Superior temporal gyrus (tissue), 1 donor: ENCODE results near the gene MAML3.

ENCODE experiments used
- DNase-seq: peaks from one replicate; pipeline ENCODE4 v3.0.0-alpha.2; 2016; ENCODE audit errors: extremely low spot score

The MAML3 gene

DNA sequence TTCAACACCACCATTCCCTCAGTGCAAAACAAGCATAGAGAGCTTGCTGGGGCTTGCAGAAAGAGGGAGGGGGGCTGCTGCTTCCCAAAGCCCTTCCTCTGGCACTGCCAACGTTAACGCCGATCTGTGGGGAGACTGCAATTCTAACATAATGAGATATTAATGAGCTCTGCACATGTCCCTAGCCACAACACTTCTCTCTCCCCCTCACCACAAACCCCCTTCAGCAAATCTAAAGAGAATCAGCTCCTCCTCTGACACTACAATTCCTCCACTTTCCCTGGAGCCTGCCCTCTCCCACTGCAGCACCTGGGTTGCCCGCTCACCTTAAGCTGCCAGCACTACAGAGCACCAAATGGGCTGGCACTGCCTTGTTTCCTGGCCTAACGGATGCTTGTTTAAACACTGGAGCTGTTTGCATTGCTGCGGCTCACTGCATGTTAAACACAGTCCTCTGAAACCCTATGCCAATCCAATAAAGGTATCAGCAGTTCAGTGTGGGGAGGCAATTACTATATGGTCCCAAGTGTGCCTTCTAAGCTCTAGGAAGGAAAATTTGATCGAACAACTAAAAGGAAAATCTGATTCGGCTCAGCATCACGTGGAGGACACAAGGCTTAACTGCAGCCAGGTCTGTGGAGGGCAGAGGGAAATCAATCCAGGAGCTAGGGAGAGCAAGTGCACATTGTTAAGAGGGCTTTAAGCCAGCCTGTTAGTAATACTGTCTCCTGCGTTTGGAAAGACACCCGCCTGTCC lies 232.4 kb downstream of the MAML3 start:
- no peak for DNase-seq

GRCh38 chr4:139920486-139921002 lies 233.4 kb downstream of the MAML3 start:
- DNase-seq: no peak

DNA sequence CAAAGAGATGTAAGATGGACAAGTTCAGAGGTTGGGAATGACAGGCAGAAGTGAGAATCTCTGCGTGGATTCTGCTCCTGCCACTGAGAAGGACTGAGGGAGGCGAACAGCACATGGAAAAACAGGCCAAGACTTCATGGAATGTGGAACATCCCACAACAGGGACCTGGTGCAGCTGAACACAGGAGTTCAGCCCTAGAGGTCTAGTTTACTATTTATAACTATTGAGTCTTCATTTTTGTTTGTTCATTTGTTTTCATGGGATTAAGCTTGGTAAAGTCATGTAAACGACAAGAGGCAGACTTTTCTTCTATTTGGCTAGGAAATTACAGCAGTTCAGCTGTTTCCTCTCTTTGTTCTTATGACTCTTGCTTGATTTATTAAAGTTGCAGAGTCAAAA lies 234.5 kb downstream of the MAML3 start:
- DNase-seq: no peak

DNA sequence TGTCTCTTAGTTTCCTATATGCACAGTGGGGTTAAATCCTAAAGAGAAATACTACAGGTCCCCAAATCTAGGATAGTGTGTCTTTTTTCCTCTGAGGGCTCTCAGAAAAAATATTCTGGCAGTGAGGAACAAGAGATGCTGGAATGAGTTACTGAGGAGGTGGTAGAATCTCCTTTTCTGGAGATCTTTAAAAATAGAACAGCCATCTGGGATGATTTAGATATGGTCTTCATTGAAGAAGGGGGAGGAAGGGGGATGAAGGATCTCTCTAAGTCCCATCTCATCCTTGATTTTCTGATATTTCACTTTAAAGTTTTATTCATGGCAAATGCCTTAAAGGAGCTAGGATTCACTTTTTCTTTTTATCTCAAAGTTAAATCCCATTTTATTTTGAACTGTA lies 235.0 kb downstream of the MAML3 start:
- DNase-seq: peak; percentile 66

DNA sequence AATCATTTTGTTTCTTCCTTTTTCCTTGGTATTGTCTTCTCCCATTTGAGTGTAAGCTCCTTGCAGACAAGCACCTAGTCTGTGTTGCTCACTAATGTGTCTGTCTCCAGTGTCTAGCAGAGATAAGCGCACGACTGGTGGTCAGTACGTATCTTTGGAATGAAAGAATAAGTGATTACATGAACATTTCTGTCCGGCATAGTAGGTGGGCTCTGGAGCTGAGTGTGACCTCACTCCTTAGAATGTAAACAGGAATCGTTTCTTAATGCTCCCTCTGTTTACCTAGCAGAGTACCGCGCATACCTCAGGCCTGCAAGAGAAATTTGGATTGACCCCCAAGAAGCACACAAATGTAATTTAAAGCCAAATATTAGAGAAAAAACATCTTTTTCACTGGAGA lies 235.4 kb downstream of the MAML3 start:
- no peak for DNase-seq

GRCh38 chr4:139917896-139918295 lies 236.1 kb downstream of the MAML3 start:
- DNase-seq: no peak

GRCh38 chr4:139916041-139916440 lies 237.9 kb downstream of the MAML3 start:
- no peak for DNase-seq

- no peak for DNase-seq
These were observed 238.9 kb downstream of the MAML3 start for GRCh38 chr4:139915037-139915436.

- DNase-seq: no peak
These were observed 239.9 kb downstream of the MAML3 start for GRCh38 chr4:139913995-139914598.

DNA sequence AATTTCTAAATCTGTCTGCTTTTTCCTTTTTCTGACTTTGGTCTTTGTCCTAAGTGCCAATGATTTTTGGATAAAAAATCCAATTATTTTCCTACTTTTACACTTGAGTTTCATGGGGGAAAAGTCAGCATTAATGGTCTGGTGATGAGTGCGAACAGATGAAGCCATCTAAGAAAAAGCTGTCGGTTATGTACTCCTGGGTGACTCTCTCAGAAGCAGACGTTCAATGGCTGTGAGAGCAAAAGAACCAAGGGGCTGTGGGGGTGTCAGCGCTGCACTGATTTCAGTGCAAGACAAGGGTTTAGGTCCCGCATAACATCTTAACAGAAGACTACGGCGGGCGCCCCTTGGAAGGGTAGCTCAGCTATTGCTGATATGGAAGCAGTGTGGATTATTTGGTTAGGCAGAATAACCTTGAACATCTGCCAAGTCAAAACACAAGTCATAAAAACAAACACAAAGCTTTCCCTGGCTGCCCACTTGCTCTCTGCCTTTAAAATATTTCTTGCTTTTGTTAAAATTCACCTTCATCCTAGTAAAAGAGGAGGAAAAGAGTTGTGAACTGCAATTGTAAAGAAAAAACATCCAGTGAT lies 240.5 kb downstream of the MAML3 start:
- DNase-seq: no peak

DNA sequence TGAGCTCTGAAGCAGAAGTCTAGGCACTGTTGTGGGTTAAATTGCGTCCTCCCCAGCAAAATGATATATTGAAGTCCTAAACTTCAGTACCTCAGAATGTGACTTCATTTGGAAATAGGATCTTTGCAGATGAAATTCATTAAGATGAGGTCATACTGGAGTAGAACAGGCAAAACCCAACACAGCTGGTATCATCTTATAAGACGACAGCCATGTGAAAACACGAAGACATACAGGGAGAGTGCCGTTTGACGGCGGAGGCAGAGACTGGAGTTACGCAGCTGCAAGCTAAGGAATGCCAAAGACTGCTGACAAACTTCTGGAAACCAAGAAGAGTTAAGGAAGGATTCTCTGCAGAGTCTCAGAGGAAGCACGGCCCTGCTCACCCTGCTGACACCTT lies 241.5 kb downstream of the MAML3 start:
- no peak for DNase-seq

DNA sequence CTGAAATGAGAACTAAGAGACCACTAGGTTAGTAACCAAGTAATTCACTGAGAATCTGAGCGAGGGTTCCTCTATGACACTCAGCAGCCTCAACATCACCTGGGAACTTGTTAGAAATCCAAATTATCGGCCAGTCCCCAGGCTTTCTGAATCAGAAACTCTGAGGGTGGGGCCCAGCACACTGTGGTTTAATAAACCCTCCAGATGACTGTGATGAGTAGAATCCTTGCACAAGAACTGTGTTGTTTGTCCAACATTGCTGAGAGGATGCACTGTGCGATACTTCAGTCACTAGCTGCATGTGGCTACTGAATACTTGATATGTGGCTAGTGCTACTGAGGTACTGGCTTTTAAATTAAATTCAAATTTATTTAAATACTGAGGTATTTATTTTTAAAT lies 243.9 kb downstream of the MAML3 start:
- no peak for DNase-seq

DNA sequence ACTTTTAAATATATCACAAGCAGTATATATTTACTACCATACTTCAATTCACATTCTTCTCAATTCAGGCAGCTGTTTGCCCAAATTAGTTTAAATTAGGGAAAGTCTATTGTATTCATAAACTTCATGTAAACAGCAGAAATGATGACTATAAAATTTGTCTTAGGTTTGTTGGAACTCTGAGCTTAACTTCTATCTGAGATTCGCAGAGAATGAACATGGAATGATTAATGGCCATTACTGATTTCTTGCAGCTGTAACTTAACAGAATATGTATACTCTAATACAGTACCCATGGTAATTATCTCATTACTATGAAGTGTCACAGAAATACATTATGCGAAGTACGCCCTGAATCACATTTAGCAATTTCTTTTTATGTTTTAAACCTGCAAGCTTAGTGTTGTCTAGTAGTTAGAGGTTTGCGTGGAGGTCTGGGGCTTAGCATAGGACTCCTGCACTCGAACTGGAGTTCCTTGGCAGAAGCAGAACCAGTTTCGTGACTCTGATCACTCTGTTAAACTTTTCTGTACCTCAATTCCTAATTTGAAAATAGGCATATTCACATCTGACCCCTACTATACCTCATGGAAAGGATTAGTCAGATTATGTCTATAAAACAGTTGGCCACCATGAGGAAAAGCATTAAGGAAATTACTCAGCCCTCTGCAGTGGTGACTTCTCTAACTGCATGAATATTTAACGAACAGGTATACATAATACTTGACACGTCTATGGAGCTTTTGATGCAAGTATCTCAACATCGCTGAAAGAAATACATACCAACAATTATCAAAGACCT lies 245.1 kb downstream of the MAML3 start:
- DNase-seq: no peak

GRCh38 chr4:139907001-139907809 lies 246.8 kb downstream of the MAML3 start:
- DNase-seq: no peak

DNA sequence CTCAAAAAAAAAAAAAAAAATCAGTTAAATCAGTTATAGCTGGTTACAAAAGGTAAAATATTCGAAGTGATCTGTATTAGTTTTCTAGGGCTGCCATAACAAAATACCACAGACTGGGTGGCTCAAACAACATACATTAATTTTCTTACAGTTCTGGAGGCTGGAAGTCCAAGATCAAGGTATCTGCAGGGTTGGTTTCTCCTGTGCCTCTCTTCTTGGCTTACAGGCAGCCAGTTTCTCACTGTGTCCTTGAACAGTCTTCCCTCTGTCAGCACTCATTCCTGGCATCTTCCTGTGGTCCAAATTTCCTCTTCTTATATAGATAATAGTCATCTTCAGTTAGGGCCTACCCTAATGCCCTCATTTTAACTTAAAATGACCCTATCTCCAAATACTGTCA lies 248.5 kb downstream of the MAML3 start:
- DNase-seq: no peak

- no peak for DNase-seq
These were observed 249.6 kb downstream of the MAML3 start for GRCh38 chr4:139904406-139904805.

- no peak for DNase-seq
These were observed 250.1 kb downstream of the MAML3 start for GRCh38 chr4:139903845-139904244.

DNA sequence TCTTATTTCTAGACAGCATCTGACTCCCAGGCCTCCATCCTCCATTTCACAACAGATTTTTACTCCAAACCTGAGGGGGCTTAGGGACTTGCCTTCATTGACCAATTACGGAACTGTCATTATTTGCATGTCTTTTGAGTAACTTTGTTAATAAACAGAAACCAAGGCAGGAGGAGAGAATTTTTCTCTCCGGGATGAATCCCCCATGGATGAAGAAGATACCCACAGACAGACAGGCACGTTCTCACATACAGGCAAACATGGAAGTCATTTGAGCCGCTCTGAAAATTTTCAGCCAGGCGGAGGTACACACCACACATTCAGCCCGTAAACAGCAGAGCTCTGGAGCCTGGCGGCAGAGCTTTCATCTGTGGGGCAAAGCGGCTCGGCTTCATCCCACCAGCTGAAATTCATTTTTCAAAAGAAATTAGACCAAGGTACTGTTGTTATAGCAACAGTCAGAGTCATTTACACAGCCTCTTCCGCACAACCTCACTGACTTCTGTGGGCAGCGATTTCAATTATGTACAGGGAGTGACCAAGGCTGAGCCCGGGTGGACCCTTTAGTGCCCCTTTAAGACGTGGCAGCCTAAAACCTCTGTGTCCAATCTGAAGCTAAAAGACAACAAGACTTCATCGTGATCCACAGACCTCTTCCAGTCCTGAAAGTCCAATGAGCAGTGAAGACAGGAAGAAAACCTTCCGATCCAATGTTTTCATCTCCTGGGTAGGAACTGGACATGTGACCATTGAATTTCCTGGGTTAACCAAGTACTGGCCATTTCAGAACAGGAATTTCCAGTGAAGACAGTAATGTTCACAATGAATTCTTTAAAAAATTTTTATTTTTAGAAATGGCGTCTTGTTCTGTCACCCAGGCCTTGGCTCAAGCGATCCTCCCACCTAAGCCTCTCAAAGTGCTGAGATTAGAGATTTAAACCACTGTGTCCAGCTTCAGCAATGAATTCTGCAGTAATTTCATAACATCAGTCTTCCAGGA lies 251.4 kb downstream of the MAML3 start:
- DNase-seq: peak; percentile 50

DNA sequence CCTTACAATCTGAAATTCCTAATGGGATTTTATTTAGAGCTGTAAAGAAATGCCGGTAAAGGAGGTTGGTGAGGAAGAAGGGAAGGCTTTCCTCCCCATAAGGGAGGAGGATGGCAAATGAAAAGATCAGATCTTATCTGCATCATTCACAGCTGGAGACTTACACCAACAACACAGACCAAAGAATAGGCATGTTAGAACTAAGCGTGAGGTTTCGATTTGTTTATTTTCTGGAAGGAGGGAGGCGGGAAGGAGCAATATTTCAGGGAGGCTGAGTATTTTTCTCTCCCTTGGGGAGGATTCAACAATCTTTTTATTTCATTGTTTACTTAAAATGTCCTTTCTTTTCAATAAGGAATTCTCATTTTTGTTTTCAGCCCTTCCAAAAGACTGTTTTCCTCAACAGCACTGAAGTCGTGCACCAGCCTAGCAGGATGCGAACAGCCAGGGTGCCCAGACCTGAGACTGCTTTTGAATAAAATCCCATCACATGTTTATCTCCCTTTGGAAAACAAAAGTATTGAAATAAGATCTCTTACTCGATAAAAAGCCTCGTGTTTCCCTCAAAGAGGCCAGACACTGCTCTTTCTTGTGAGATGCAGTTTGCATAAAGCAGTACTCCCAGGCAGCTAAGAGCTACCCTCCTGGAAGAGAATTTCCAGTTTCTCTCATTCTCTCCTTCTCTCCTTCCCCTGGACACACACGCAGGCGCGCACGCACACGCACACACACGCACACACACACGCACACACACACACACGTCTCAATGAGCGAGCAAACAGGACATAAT lies 252.3 kb downstream of the MAML3 start:
- peak; percentile 68 for DNase-seq
